Panc1 (cell line): Measurements from ENCODE around the gene ZNF415.

ENCODE experiments used
- POLR2AphosphoS5 ChIP-seq: IDR thresholded peaks from 2 replicates; pipeline ENCODE4 v1.6.1; 2012; ENCODE audit warnings: mild to moderate bottlenecking, low read depth, low read length, moderate library complexity
- SIN3A ChIP-seq: IDR thresholded peaks from 2 replicates; pipeline ENCODE4 v1.6.1; 2012; ENCODE audit warnings: low read depth, mild to moderate bottlenecking, low read length, moderate library complexity, borderline replicate concordance; ENCODE audit not compliant: insufficient read depth
- TCF7L2 ChIP-seq: IDR thresholded peaks from 2 replicates; pipeline ENCODE4 v1.6.1; 2011; ENCODE audit warnings: mild to moderate bottlenecking, low read depth, low read length, inconsistent platforms
- TF ChIP-seq, protein P1 (sequence below): fragments of 450-650 bp; IDR thresholded peaks from 2 replicates; pipeline ENCODE4 v1.5.1; 2017; ENCODE audit warnings: mild to moderate bottlenecking
- TF ChIP-seq, protein P2 (sequence below), 2 experiments: IDR thresholded peaks; 2 replicates each; pipeline ENCODE4 v1.6.1; 2011 to 2012; ENCODE audit warnings: low read depth in 2 of 2, control low read depth in 1 of 2, low read length in 1 of 2, mild to moderate bottlenecking in 1 of 2, moderate library complexity in 1 of 2; ENCODE audit not compliant: insufficient read depth in 1 of 2

DNA sequence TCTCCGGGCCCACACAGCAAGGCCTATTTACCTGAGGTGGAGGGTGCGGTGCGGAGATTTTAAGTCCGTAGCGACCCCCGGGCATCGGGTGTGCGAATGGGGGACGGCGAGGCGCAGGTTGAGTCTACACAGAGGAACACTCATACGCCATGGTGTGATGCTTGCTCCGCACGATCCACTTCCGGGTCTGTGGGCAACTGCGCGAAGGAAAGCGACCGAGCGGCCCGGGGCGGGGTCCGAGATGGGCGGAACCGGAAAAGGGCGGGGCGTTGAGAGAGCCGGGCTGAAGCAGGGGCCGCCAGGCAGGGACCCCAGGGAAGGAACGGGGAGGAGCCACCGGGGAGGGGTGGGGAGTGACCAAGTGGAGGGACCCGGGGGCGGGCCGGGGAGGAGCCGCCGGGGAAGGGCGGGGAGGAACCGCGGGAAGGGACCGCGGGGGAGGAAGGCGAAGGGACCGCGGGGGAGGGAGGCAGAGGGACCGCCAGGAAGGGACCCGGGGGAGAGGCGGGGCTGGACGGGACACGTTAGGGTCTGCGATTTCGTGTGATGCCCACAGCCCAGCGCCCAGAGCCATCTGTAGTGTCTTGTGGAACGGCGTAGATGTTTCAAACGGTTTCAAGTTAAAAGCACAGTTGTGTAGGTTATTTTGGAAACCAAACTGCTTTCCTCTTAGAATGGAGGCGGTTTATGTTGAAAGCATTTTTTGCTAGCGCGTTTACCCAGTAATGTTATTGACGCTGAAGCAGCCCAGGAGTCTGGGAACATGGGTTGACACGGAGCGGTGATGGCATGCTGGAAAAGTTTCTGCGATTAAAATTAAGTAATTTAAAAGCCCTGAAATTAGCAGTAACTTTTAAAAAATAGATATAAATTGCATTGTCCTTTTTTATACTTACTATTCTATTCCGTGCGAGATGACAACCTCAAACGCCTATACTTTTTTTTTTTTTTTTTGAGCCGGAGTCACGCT lies 29.2 kb downstream of the ZNF415 start, which contains the start of gene ZNF160:
- TF ChIP-seq, protein P1, sequence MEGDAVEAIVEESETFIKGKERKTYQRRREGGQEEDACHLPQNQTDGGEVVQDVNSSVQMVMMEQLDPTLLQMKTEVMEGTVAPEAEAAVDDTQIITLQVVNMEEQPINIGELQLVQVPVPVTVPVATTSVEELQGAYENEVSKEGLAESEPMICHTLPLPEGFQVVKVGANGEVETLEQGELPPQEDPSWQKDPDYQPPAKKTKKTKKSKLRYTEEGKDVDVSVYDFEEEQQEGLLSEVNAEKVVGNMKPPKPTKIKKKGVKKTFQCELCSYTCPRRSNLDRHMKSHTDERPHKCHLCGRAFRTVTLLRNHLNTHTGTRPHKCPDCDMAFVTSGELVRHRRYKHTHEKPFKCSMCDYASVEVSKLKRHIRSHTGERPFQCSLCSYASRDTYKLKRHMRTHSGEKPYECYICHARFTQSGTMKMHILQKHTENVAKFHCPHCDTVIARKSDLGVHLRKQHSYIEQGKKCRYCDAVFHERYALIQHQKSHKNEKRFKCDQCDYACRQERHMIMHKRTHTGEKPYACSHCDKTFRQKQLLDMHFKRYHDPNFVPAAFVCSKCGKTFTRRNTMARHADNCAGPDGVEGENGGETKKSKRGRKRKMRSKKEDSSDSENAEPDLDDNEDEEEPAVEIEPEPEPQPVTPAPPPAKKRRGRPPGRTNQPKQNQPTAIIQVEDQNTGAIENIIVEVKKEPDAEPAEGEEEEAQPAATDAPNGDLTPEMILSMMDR: no peak
- TF ChIP-seq POLR2AphosphoS5: peak; percentile 97
- TF ChIP-seq, protein P2, sequence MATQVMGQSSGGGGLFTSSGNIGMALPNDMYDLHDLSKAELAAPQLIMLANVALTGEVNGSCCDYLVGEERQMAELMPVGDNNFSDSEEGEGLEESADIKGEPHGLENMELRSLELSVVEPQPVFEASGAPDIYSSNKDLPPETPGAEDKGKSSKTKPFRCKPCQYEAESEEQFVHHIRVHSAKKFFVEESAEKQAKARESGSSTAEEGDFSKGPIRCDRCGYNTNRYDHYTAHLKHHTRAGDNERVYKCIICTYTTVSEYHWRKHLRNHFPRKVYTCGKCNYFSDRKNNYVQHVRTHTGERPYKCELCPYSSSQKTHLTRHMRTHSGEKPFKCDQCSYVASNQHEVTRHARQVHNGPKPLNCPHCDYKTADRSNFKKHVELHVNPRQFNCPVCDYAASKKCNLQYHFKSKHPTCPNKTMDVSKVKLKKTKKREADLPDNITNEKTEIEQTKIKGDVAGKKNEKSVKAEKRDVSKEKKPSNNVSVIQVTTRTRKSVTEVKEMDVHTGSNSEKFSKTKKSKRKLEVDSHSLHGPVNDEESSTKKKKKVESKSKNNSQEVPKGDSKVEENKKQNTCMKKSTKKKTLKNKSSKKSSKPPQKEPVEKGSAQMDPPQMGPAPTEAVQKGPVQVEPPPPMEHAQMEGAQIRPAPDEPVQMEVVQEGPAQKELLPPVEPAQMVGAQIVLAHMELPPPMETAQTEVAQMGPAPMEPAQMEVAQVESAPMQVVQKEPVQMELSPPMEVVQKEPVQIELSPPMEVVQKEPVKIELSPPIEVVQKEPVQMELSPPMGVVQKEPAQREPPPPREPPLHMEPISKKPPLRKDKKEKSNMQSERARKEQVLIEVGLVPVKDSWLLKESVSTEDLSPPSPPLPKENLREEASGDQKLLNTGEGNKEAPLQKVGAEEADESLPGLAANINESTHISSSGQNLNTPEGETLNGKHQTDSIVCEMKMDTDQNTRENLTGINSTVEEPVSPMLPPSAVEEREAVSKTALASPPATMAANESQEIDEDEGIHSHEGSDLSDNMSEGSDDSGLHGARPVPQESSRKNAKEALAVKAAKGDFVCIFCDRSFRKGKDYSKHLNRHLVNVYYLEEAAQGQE (IDR thresholded peaks at IDR 0.05; ENCODE audit: insufficient read depth in 1 of 2, low read depth in 2 of 2, low read length in 1 of 2): peak in 1 of 2 experiments; percentile 21; a peak in 1 of 4 replicates
- TF ChIP-seq TCF7L2: 0 out of 2 replicates have a peak, but pooled peaks have one; percentile 35
- TF ChIP-seq SIN3A: peak; percentile 76
